Neuronal stem cell (in vitro differentiated cells): ENCODE data around the gene KLK11.

ENCODE experiments used
- DNase-seq: peaks from one replicate; pipeline ENCODE4 v3.0.0-alpha.2; 2013; ENCODE audit warnings: low spot score
- H2AFZ ChIP-seq: one replicate; pipeline ENCODE4 v1.6.1; 2013; ENCODE audit warnings: mild to moderate bottlenecking, low read length, inconsistent platforms
- H2AK5ac ChIP-seq: 2 replicates; pipeline ENCODE4 v1.6.1; 2013; ENCODE audit warnings: low read depth, mild to moderate bottlenecking, inconsistent platforms, low read length, moderate library complexity, mixed read lengths
- H2BK120ac ChIP-seq: 2 replicates; pipeline ENCODE4 v1.6.1; 2013; ENCODE audit warnings: low read depth, mild to moderate bottlenecking, inconsistent platforms, low read length, moderate library complexity, mixed read lengths
- H2BK12ac ChIP-seq: one replicate; pipeline ENCODE4 v1.6.1; 2013; ENCODE audit warnings: low read length, inconsistent platforms
- H2BK15ac ChIP-seq: 2 replicates; pipeline ENCODE4 v1.6.1; 2013; ENCODE audit warnings: mild to moderate bottlenecking, low read length, inconsistent platforms, mixed read lengths
- H2BK5ac ChIP-seq: one replicate; pipeline ENCODE4 v1.6.1; 2013; ENCODE audit warnings: inconsistent platforms, mild to moderate bottlenecking, low read length, moderate library complexity
- H3K14ac ChIP-seq: one replicate; pipeline ENCODE4 v1.6.1; 2013; ENCODE audit warnings: low read length, inconsistent platforms
- H3K18ac ChIP-seq: 2 replicates; pipeline ENCODE4 v1.6.1; 2013; ENCODE audit warnings: low read length, inconsistent platforms
- H3K23ac ChIP-seq: 2 replicates; pipeline ENCODE4 v1.6.1; 2013; ENCODE audit warnings: low read depth, mild to moderate bottlenecking, mixed read lengths, low read length, inconsistent platforms; ENCODE audit not compliant: poor library complexity
- H3K27ac ChIP-seq: replicated peaks from 3 replicates; pipeline ENCODE4 v1.5.1; 2013; ENCODE audit warnings: low read length, inconsistent platforms
- H3K27me3 ChIP-seq, 3 experiments: 2 replicates each; pipeline ENCODE4 v1.6.1; 2013; ENCODE audit warnings: low read length in 3 of 3, mild to moderate bottlenecking in 2 of 3, inconsistent platforms in 1 of 3, low read depth in 1 of 3, mixed read lengths in 1 of 3, moderate library complexity in 1 of 3; ENCODE audit not compliant: control insufficient read depth in 3 of 3, insufficient read depth in 3 of 3
- H3K36me3 ChIP-seq, 2 donors: replicated peaks in 1 of 2; 2 replicates each; pipeline ENCODE4 v1.6.1; 2013; ENCODE audit warnings: low read length in 2 of 2; ENCODE audit not compliant: control insufficient read depth in 2 of 2, insufficient read depth in 2 of 2
- H3K4ac ChIP-seq: 2 replicates; pipeline ENCODE4 v1.6.1; 2013; ENCODE audit warnings: inconsistent platforms, mild to moderate bottlenecking, low read length, moderate library complexity
- H3K4me1 ChIP-seq, 2 donors: 1 replicate in 1 of 2; 2 replicates in 1 of 2; pipeline ENCODE4 v1.6.1; 2013; ENCODE audit warnings: low read length in 2 of 2, low read depth in 1 of 2; ENCODE audit not compliant: control insufficient read depth in 2 of 2, insufficient read depth in 1 of 2
- H3K4me2 ChIP-seq: one replicate; pipeline ENCODE4 v1.6.1; 2013; ENCODE audit warnings: mild to moderate bottlenecking, low read length, inconsistent platforms; ENCODE audit not compliant: insufficient read depth, poor library complexity, severe bottlenecking
- H3K4me3 ChIP-seq, 2 donors: 2 replicates each; pipeline ENCODE4 v1.5.1; 2013; ENCODE audit warnings: low read length in 2 of 2, mild to moderate bottlenecking in 2 of 2, inconsistent platforms in 1 of 2, moderate library complexity in 1 of 2
- H3K79me1 ChIP-seq: one replicate; pipeline ENCODE4 v1.6.1; 2013; ENCODE audit warnings: low read depth, mild to moderate bottlenecking, inconsistent platforms, low read length, moderate library complexity
- H3K9ac ChIP-seq: one replicate; pipeline ENCODE4 v1.6.1; 2013; ENCODE audit warnings: mild to moderate bottlenecking, low read depth, low read length, inconsistent platforms; ENCODE audit not compliant: poor library complexity
- H3K9me3 ChIP-seq, 2 donors: replicated peaks in 1 of 2; 2 replicates each; pipeline versions ENCODE3 to v1.6.1; 2013; ENCODE audit warnings: low read length in 2 of 2, mild to moderate bottlenecking in 2 of 2, inconsistent platforms in 1 of 2, low read depth in 1 of 2, mixed read lengths in 1 of 2, moderate library complexity in 1 of 2; ENCODE audit not compliant: control insufficient read depth in 2 of 2, insufficient read depth in 1 of 2
- H4K8ac ChIP-seq: one replicate; pipeline ENCODE4 v1.6.1; 2013; ENCODE audit warnings: low read depth, mild to moderate bottlenecking, inconsistent platforms, low read length, moderate library complexity
- H4K91ac ChIP-seq: one replicate; pipeline ENCODE4 v1.6.1; 2013; ENCODE audit warnings: low read length, low read depth, mild to moderate bottlenecking, inconsistent platforms; ENCODE audit not compliant: poor library complexity
- WGBS, 2 donors: extraction: QIAGEN DNeasy Blood & Tissue Kit; methylation state at CpG; one replicate each; pipeline ENCODE4 v1.1.7; 2013; ENCODE audit warnings: missing lambda C conversion rate in 2 of 2, mixed read lengths in 1 of 2; ENCODE audit not compliant: insufficient read length in 2 of 2, insufficient replicate concordance in 1 of 2; ENCODE audit errors: extremely low coverage in 2 of 2; 5-methylcytosine and 5-hydroxymethylcytosine counted together

The KLK11 gene

DNA sequence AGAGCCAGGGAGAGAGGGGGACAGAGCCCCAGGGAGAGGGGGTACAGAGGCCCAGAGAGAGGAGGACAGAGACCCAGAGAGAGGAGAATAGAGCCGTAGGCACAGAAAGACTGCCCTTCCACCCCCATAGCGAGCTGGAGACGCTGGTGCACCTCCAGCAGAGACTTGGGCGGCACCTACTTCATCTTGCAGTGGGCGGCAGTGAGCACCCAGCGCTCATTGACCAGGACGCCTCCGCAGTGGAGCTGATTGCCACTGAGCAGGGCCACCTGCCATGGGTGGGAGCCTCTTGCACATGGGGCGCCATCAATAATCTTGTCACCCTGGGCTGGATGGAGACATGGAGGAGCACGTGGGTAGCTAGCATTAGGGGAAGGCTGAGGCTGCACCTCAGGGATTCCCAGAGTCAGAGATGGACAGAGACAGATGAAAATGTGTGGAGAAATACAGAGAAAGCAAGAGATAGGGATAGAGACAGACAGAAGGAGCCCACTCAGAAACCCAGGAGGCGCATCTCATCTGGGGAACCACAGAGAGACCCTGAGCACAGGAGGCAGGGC, 44.7 kb downstream of the KLK11 start:
- Histone ChIP-seq H3K4me1 (peaks cover 0 to 12% of the 10 kb centered on the region in 2 donors), H4K8ac (no peak overlapping the region), H2AK5ac (no peak overlapping the region), H3K23ac (no peak overlapping the region), H3K4me3 (no peak overlapping the region), H2AFZ (no peak overlapping the region), H2BK12ac (no peak overlapping the region), H3K9ac (no peak overlapping the region), H3K79me1 (no peaks in the 10 kb centered on the region), H3K27me3 (peaks cover 0 to 14% (median 6%) of the 10 kb centered on the region in 3 experiments), H2BK5ac (peak overlapping the region; percentile 83), H3K4me2 (no peak overlapping the region), H2BK120ac (no peak overlapping the region), H3K4ac (no peak overlapping the region), H2BK15ac (no peak overlapping the region), H3K18ac (no peak overlapping the region), H4K91ac (no peak overlapping the region), H3K36me3 (no peaks in the 10 kb centered on the region), H3K27ac (no peak overlapping the region), H3K9me3 (no peaks in the 10 kb centered on the region), H3K14ac (no peak overlapping the region)
- no CpG with 5 or more reads among the region's 11 CpGs for WGBS, 2 donors
- DNase-seq = no peak

DNA sequence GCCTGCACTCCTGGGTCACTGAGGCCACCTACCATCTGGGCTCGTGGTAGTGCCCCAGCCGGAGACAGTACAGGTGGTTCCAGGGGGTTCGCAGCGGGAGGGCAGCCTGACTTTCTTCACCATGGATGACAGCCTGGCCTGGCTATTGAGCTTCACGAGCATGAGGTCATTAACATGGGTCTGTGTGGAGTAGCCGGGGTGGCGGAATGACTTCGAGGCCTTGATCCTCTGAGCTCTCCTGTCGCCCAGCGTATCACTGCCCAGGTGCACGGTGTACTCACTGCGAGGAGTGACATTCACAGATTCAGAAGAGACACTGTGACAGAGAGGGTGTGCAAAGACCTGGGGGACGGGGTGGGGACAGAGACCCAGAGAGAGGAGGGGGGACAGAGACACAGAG, 46.2 kb downstream of the KLK11 start:
- no peak overlapping the region for H3K4me3 ChIP-seq
- no peak overlapping the region for H2BK5ac ChIP-seq
- H3K4ac ChIP-seq = no peak overlapping the region
- H3K9ac ChIP-seq = no peak overlapping the region
- H3K27me3 ChIP-seq = peaks cover 0 to 14% (median 6%) of the 10 kb centered on the region in 3 experiments
- no peak overlapping the region for H4K8ac ChIP-seq
- no peak overlapping the region for H2BK12ac ChIP-seq
- H3K36me3 ChIP-seq = no peaks in the 10 kb centered on the region
- peak overlapping the region; percentile 25 for H3K14ac ChIP-seq
- H2BK15ac ChIP-seq = peak overlapping the region; percentile 27
- no peak overlapping the region for H3K4me2 ChIP-seq
- no peak overlapping the region for H3K27ac ChIP-seq
- no peaks in the 10 kb centered on the region for H3K9me3 ChIP-seq
- no peak for DNase-seq
- no peak overlapping the region for H2AK5ac ChIP-seq
- H4K91ac ChIP-seq = no peak overlapping the region
- no peak overlapping the region for H2AFZ ChIP-seq
- peaks cover 0 to 12% of the 10 kb centered on the region in 2 donors for H3K4me1 ChIP-seq
- no peaks in the 10 kb centered on the region for H3K79me1 ChIP-seq
- peak overlapping the region; percentile 29 for H3K23ac ChIP-seq
- no CpG with 5 or more reads among the region's 13 CpGs for WGBS, 2 donors
- H2BK120ac ChIP-seq = no peak overlapping the region
- no peak overlapping the region for H3K18ac ChIP-seq

DNA sequence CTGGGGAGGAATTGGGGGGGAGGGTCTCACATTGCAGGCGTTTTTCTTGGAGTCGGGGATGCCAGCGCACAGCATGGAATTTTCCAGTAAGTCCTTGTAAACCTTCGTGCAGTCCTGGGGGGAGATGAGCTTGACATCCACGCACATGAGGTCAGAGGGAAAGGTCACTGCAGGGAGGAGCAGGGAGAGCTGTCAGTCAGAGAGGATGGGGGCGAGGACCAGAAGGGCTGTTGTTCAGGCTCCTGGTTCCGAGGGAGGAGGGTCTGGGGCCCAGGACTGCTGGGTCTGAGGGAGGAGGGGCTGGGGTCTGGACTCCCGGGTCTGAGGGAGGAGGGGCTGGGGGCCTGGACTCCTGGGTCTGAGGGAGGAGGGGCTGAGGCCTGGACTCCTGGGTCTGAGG, 46.7 kb downstream of the KLK11 start:
- Histone ChIP-seq H3K9me3 (no peaks in the 10 kb centered on the region), H4K91ac (no peak overlapping the region), H3K14ac (peak overlapping the region; percentile 44), H3K27ac (no peak overlapping the region), H3K23ac (no peak overlapping the region), H3K4me3 (no peak overlapping the region), H2AFZ (no peak overlapping the region), H4K8ac (no peak overlapping the region), H3K79me1 (no peaks in the 10 kb centered on the region), H2AK5ac (no peak overlapping the region), H3K27me3 (peaks cover 0 to 14% (median 6%) of the 10 kb centered on the region in 3 experiments), H2BK15ac (peak overlapping the region; percentile 27), H3K36me3 (no peaks in the 10 kb centered on the region), H2BK12ac (no peak overlapping the region), H2BK5ac (no peak overlapping the region), H3K4me2 (no peak overlapping the region), H3K4ac (no peak overlapping the region), H2BK120ac (no peak overlapping the region), H3K9ac (no peak overlapping the region), H3K4me1 (peaks cover 0 to 12% of the 10 kb centered on the region in 2 donors), H3K18ac (no peak overlapping the region)
- DNase-seq = no peak
- no CpG with 5 or more reads among the region's 8 CpGs for WGBS, 2 donors

DNA sequence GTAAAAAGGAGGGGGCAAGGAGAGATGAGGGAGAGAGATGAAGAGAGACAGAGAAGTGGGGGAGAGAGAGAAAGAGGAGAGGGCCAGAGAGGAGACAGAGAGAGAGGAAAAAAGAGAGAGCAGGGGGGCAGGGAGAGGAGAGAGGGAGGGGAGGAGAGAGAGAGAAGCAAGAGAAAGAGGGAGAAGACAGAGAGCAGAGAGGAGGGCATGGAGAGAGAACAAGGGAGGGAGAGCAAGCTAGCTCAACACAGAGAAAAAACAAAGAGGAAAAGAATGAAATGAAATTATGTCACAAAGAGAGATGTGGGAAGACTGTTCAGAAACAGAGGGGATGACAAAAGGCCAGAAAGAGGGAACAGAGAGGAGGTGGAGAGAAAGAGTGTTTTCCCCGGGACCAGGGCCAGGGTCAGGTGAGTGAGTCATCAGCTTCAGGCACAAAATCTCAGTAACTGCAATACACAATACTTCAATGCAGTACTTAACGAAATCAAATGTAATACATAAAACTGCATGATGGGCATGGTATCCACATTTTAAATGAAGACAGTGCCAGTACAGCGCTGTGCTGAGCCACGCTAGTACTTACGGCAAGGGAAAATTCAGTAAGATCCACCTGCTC, 47.5 kb downstream of the KLK11 start:
- no peaks in the 10 kb centered on the region for H3K79me1 ChIP-seq
- H3K4me2 ChIP-seq = no peak overlapping the region
- no peak overlapping the region for H2AFZ ChIP-seq
- no peak overlapping the region for H2BK5ac ChIP-seq
- H3K27ac ChIP-seq = no peak overlapping the region
- no peak overlapping the region for H3K14ac ChIP-seq
- H3K27me3 ChIP-seq = peaks cover 0 to 10% (median 4%) of the 10 kb centered on the region in 3 experiments
- no peak overlapping the region for H3K18ac ChIP-seq
- H4K91ac ChIP-seq = no peak overlapping the region
- no peak overlapping the region for H2BK15ac ChIP-seq
- no peak overlapping the region for H2AK5ac ChIP-seq
- H3K23ac ChIP-seq = no peak overlapping the region
- no peak overlapping the region for H4K8ac ChIP-seq
- H3K36me3 ChIP-seq = no peaks in the 10 kb centered on the region
- no peak overlapping the region for H3K4me3 ChIP-seq
- no peak overlapping the region for H3K9ac ChIP-seq
- no peak overlapping the region for H2BK12ac ChIP-seq
- no peak for DNase-seq
- WGBS, 2 donors = no CpG with 5 or more reads among the region's 5 CpGs
- H3K4me1 ChIP-seq = peaks cover 0 to 12% of the 10 kb centered on the region in 2 donors
- no peak overlapping the region for H2BK120ac ChIP-seq
- H3K4ac ChIP-seq = no peak overlapping the region
- no peaks in the 10 kb centered on the region for H3K9me3 ChIP-seq
